ENCODE results near the gene GCH1.
A peak's percentile ranks its signal among the peaks of the same experiment; 100 is the strongest.
"Not testable (repeated sequence)": the region's sequence is repeated elsewhere in the genome, so short reads cannot be mapped to it uniquely, and the experiment has no call there.

GCH1 gene

DNA sequence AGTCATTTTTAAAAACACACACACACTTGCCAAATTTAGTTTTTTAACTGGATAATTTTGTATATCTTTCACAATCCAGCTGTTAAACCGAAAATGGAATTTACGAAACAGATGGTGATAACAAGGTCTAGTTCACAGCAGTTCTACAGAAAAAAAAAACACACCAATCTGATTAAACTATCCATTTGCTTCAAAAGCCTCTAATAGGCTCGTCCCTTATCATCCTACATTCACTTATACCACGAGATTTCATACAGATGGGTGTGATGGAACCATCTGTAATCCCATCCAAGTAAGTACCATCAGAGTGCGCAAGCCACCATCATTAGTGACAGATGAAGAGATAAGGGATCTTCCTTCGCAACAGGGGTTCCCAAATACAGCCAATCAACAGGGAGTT is 20.1 kb downstream of the GCH1 start:
- Histone ChIP-seq H3K36me3 (ENCODE audit: control insufficient read depth, insufficient read depth, low read length, severe bottlenecking) (no peaks in the 10 kb centered on the region), H3K4me1 (ENCODE audit: control insufficient read depth, insufficient read depth, low read length) (peaks cover 13% of the 10 kb centered on the region), H3K4me3 (ENCODE audit: low read length) (peak overlapping the region; percentile 80), H3K9ac (ENCODE audit: low read length) (peak overlapping the region; percentile 72), H3K27me3 (replicated peaks; ENCODE audit: control insufficient read depth, insufficient read depth, low read length) (no peaks in the 10 kb centered on the region), H3K9me3 (ENCODE audit: control insufficient read depth, low read length) (no peaks in the 10 kb centered on the region)
- DNase-seq (ENCODE audit: low read depth) = no peak

DNA sequence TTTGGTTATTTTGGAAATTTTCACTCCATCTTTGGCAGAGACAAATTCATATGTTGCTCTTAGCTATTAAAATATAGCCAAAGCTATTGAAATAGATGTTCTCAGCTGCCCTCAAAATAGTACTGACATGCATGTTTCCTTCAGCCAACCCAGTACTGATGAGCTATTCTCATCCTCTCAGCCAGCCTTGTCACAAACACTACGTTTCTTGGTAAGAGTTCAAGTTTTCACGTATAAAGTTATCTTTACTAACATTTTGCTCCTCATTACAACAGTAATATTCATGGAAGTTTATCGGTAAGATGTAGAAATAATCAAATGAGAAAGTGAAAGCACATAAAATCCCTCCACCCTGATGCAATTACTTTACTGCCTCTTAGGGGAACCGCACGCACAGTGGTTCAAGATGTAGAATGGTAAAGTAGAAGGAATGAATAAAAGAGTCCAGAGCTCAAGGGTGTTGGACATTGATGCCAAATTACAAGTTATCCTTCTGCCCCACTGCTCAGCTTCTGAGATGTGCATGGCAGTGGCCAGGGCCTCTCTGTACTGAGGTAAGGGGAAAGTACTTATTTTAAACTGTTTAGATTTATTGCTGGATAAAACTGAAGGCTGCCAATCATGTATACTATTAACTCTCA is 20.7 kb downstream of the GCH1 start:
- peak; percentile 40 for DNase-seq (ENCODE audit: low read depth)
- H3K4me3 ChIP-seq (ENCODE audit: low read length) = peak overlapping the region; percentile 80
- H3K36me3 ChIP-seq (ENCODE audit: control insufficient read depth, insufficient read depth, low read length, severe bottlenecking) = no peaks in the 10 kb centered on the region
- no peaks in the 10 kb centered on the region for H3K9me3 ChIP-seq (ENCODE audit: control insufficient read depth, low read length)
- peak overlapping the region; percentile 72 for H3K9ac ChIP-seq (ENCODE audit: low read length)
- H3K4me1 ChIP-seq (ENCODE audit: control insufficient read depth, insufficient read depth, low read length) = peaks cover 16% of the 10 kb centered on the region
- H3K27me3 ChIP-seq (replicated peaks; ENCODE audit: control insufficient read depth, insufficient read depth, low read length) = no peaks in the 10 kb centered on the region

GRCh38 chr14:54881235-54881760 is 21.3 kb downstream of the GCH1 start:
- Histone ChIP-seq H3K36me3 (ENCODE audit: control insufficient read depth, insufficient read depth, low read length, severe bottlenecking) (no peaks in the 10 kb centered on the region), H3K4me3 (ENCODE audit: low read length) (peak overlapping the region; percentile 80), H3K27me3 (replicated peaks; ENCODE audit: control insufficient read depth, insufficient read depth, low read length) (no peaks in the 10 kb centered on the region), H3K9me3 (ENCODE audit: control insufficient read depth, low read length) (no peaks in the 10 kb centered on the region), H3K9ac (ENCODE audit: low read length) (peak overlapping the region; percentile 72), H3K4me1 (ENCODE audit: control insufficient read depth, insufficient read depth, low read length) (peaks cover 16% of the 10 kb centered on the region)
- no peak for DNase-seq (ENCODE audit: low read depth)

DNA sequence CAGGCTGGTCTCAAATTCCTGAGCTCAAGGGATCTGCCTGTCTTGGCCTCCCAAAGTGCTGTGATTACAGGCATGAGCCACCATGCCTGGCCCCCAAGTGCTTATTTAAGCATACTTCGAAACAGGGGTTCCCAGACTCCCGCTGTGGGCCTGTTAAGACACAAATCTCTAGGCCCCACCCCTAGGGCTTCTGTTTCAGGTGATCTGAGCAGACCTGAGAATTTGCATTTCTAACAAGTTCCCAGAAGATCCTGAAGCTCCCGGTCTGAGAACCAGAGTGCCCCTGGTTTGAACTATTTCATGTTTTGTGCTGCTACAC is 25.0 kb downstream of the GCH1 start:
- H3K4me3 ChIP-seq (ENCODE audit: low read length) = no peak overlapping the region
- no peak overlapping the region for H3K9ac ChIP-seq (ENCODE audit: low read length)
- H3K27me3 ChIP-seq (replicated peaks; ENCODE audit: control insufficient read depth, insufficient read depth, low read length) = no peaks in the 10 kb centered on the region
- H3K4me1 ChIP-seq (ENCODE audit: control insufficient read depth, insufficient read depth, low read length) = peaks cover 15% of the 10 kb centered on the region
- DNase-seq (ENCODE audit: low read depth) = no peak
- no peaks in the 10 kb centered on the region for H3K36me3 ChIP-seq (ENCODE audit: control insufficient read depth, insufficient read depth, low read length, severe bottlenecking)
- no peaks in the 10 kb centered on the region for H3K9me3 ChIP-seq (ENCODE audit: control insufficient read depth, low read length)

- Histone ChIP-seq H3K4me1 (ENCODE audit: control insufficient read depth, insufficient read depth, low read length) (peaks cover 11% of the 10 kb centered on the region), H3K9me3 (ENCODE audit: control insufficient read depth, low read length) (no peaks in the 10 kb centered on the region), H3K36me3 (ENCODE audit: control insufficient read depth, insufficient read depth, low read length, severe bottlenecking) (no peaks in the 10 kb centered on the region), H3K4me3 (ENCODE audit: low read length) (no peak overlapping the region), H3K27me3 (replicated peaks; ENCODE audit: control insufficient read depth, insufficient read depth, low read length) (no peaks in the 10 kb centered on the region), H3K9ac (ENCODE audit: low read length) (no peak overlapping the region)
- no peak for DNase-seq (ENCODE audit: low read depth)
Observed at GRCh38 chr14:54877015-54877702, 25.5 kb downstream of the GCH1 start.

GRCh38 chr14:54875648-54876047 is 27.0 kb downstream of the GCH1 start:
- H3K4me3 ChIP-seq (ENCODE audit: low read length); H3K36me3 ChIP-seq (ENCODE audit: control insufficient read depth, insufficient read depth, low read length, severe bottlenecking); H3K4me1 ChIP-seq (ENCODE audit: control insufficient read depth, insufficient read depth, low read length); H3K9me3 ChIP-seq (ENCODE audit: control insufficient read depth, low read length); DNase-seq (ENCODE audit: low read depth); H3K27me3 ChIP-seq (replicated peaks; ENCODE audit: control insufficient read depth, insufficient read depth, low read length); H3K9ac ChIP-seq (ENCODE audit: low read length): not testable (repeated sequence)

DNA sequence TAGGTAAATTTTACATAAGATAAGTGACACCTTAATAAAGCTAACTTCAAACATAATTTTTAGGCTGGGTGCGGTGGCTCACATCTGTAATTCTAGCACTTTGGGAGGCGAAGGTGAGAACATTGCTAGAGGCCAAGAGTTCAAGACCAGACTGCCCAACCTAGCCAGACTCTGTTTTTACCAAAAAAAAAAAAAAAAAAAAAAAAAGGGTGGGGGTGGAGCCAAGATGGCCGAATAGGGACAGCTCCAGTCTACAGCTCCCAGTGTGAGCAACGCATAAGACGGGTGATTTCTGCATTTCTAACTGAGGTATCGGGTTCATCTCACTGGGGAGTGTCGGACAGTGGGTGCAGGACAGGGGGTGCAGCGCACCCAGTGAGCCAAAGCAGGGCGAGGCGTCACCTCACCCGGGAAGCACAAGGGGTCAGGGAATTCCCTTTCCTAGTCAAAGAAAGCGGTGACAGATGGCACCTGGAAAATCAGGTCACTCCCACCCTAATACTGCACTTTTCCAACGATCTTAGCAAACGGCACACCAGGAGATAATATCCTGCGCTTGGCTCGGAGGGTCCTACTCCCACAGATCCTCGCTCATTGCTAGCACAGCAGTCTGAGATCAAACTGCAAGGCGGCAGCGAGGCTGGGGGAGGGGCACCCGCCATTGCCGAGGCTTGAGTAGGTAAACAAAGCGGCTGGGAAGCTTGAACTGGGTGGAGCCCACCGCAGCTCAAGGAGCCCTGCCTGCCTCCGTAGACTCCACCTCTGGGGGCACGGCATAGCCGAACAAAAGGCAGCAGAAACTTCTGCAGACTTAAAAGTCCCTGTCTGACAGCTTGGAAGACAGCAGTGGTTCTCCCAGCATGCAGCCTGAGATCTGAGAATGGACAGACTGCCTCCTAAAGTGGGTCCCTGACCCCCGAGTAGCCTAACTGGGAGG is 32.2 kb downstream of the GCH1 start:
- peak overlapping the region; percentile 63 for H3K9ac ChIP-seq (ENCODE audit: low read length)
- not testable (repeated sequence) for H3K9me3 ChIP-seq (ENCODE audit: control insufficient read depth, low read length); H3K36me3 ChIP-seq (ENCODE audit: control insufficient read depth, insufficient read depth, low read length, severe bottlenecking); H3K4me1 ChIP-seq (ENCODE audit: control insufficient read depth, insufficient read depth, low read length); DNase-seq (ENCODE audit: low read depth); H3K27me3 ChIP-seq (replicated peaks; ENCODE audit: control insufficient read depth, insufficient read depth, low read length)
- H3K4me3 ChIP-seq (ENCODE audit: low read length) = peak overlapping the region; percentile 81

GRCh38 chr14:54867011-54867410 is 35.6 kb downstream of the GCH1 start:
- no peak overlapping the region for H3K4me3 ChIP-seq (ENCODE audit: low read length)
- H3K4me1 ChIP-seq (ENCODE audit: control insufficient read depth, insufficient read depth, low read length) = peaks cover 16% of the 10 kb centered on the region
- no peaks in the 10 kb centered on the region for H3K9me3 ChIP-seq (ENCODE audit: control insufficient read depth, low read length)
- no peaks in the 10 kb centered on the region for H3K27me3 ChIP-seq (replicated peaks; ENCODE audit: control insufficient read depth, insufficient read depth, low read length)
- H3K9ac ChIP-seq (ENCODE audit: low read length) = no peak overlapping the region
- H3K36me3 ChIP-seq (ENCODE audit: control insufficient read depth, insufficient read depth, low read length, severe bottlenecking) = no peaks in the 10 kb centered on the region
- DNase-seq (ENCODE audit: low read depth) = peak; percentile 89

- Histone ChIP-seq H3K27me3 (replicated peaks; ENCODE audit: control insufficient read depth, insufficient read depth, low read length) (no peaks in the 10 kb centered on the region), H3K36me3 (ENCODE audit: control insufficient read depth, insufficient read depth, low read length, severe bottlenecking) (no peaks in the 10 kb centered on the region), H3K4me3 (ENCODE audit: low read length) (no peak overlapping the region), H3K9me3 (ENCODE audit: control insufficient read depth, low read length) (no peaks in the 10 kb centered on the region), H3K9ac (ENCODE audit: low read length) (no peak overlapping the region), H3K4me1 (ENCODE audit: control insufficient read depth, insufficient read depth, low read length) (peaks cover 16% of the 10 kb centered on the region)
- DNase-seq (ENCODE audit: low read depth) = no peak
Observed at GRCh38 chr14:54866588-54866987, 36.0 kb downstream of the GCH1 start.

- peaks cover 1% of the 10 kb centered on the region for H3K36me3 ChIP-seq (ENCODE audit: control insufficient read depth, insufficient read depth, low read length, severe bottlenecking)
- no peak overlapping the region for H3K9ac ChIP-seq (ENCODE audit: low read length)
- H3K27me3 ChIP-seq (replicated peaks; ENCODE audit: control insufficient read depth, insufficient read depth, low read length) = no peaks in the 10 kb centered on the region
Observed at GRCh38 chr14:54864526-54864925, 38.1 kb downstream of the GCH1 start.

DNA sequence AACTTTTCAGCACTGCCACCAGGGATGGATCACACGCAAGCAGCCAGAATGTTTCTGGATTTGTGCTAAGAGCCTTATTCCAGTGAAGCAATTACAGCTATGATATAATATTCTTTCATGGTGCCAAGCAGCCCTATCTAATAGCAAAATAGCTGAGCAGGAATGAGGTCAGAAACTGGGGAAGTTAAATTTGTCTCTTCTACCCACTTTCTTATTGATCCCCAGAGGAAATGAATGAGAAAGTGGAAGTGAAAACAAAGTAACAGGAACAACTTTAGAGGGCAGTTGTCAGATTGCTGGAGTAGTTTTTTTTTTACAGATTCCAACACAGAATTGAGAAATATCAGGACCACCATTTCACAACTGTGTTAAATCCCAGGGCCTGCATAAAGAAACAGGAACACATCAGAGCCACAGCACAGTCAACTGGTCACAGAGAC is 44.8 kb downstream of the GCH1 start:
- Histone ChIP-seq H3K27me3 (replicated peaks; ENCODE audit: control insufficient read depth, insufficient read depth, low read length) (no peaks in the 10 kb centered on the region), H3K9ac (ENCODE audit: low read length) (peak overlapping the region; percentile 37), H3K9me3 (ENCODE audit: control insufficient read depth, low read length) (no peaks in the 10 kb centered on the region), H3K4me3 (ENCODE audit: low read length) (peak overlapping the region; percentile 51), H3K36me3 (ENCODE audit: control insufficient read depth, insufficient read depth, low read length, severe bottlenecking) (peaks cover 9% of the 10 kb centered on the region), H3K4me1 (ENCODE audit: control insufficient read depth, insufficient read depth, low read length) (peaks cover 8% of the 10 kb centered on the region)
- DNase-seq (ENCODE audit: low read depth) = peak; percentile 24

More at GRCh38 chr14:54864526-54864925, 38.1 kb downstream of the GCH1 start:
- peaks cover 16% of the 10 kb centered on the region for H3K4me1 ChIP-seq (ENCODE audit: control insufficient read depth, insufficient read depth, low read length)
- no peak overlapping the region for H3K4me3 ChIP-seq (ENCODE audit: low read length)
- peak; percentile 77 for DNase-seq (ENCODE audit: low read depth)
- H3K9me3 ChIP-seq (ENCODE audit: control insufficient read depth, low read length) = no peaks in the 10 kb centered on the region

All from adipocyte (in vitro differentiated cells).